ENCODE measurements around the gene CYSTM1.

- TF ChIP-seq ZNF140 (tag by site-specific recombination; IDR thresholded peaks at IDR 0.05): no peak
- TF ChIP-seq ZNF658 (tag by site-specific recombination; IDR thresholded peaks at IDR 0.05): no peak
- no peak for TF ChIP-seq CTCF (tag by site-specific recombination; IDR thresholded peaks at IDR 0.05)
- TF ChIP-seq ATF2 (tag by site-specific recombination; IDR thresholded peaks at IDR 0.05; ENCODE audit: low read depth): no peak
- TF ChIP-seq PBX3 (CRISPR knock-in tag; IDR thresholded peaks at IDR 0.05): no peak
- no peak for TF ChIP-seq ZNF311 (tag by site-specific recombination; IDR thresholded peaks at IDR 0.05; ENCODE audit: borderline replicate concordance)
- TF ChIP-seq YY1 (tag by site-specific recombination; IDR thresholded peaks at IDR 0.05): no peak
- TF ChIP-seq ZNF302 (tag by site-specific recombination; IDR thresholded peaks at IDR 0.05; ENCODE audit: low read depth): no peak
- no peak for TF ChIP-seq ELK4 (IDR thresholded peaks at IDR 0.05; ENCODE audit: borderline replicate concordance, low read depth, low read length)
Measured at GRCh38 chr5:140255460-140256157, 80.6 kb downstream of the CYSTM1 start.
